A673 (cell line): Measurements from ENCODE around the gene DMC1.

Source experiments
- EZH2 ChIP-seq: fragments of 200-600 bp; sonication (generic); IDR thresholded peaks from 2 replicates; pipeline ENCODE4 v1.6.1; 2017; ENCODE audit warnings: borderline replicate concordance, low read depth, mild to moderate bottlenecking, mixed read lengths, antibody characterized with exemption, low read length; ENCODE audit not compliant: poor library complexity, severe bottlenecking
- TF ChIP-seq, protein P1 (sequence below): fragments of 300-800, 200-600 bp; sonication (generic); conservative IDR thresholded peaks from 2 replicates; pipeline ENCODE4 v1.5.1; 2017; ENCODE audit warnings: low read depth, mild to moderate bottlenecking, antibody characterized with exemption, low read length, moderate library complexity, mixed read lengths

DNA sequence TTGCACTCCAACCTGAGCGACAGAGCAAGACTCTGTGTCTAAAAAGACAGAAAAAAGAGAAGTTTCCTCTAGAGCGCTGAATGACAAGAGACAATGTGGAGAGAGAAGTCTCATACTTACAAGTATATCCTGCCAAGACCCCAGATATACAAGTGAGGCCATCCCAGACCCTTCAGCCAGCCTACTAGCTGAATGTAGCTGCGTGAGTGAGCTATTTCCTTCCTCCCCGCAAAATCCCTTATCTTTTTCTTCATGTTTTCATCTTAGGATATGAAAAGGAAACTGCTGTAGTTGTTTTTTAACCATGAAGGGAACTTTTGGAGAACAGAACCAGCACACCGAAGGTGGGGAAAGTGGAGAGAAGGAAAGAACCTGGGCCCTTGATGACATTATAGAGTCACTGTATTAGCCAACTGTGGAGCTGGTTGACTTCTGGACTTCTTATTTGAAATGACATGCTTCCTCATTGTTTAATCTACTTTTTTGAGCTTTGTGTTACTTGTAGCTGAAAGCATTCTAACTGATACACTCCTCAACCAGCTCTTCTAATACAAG is 59.5 kb downstream of the DMC1 start:
- TF ChIP-seq, protein P1, sequence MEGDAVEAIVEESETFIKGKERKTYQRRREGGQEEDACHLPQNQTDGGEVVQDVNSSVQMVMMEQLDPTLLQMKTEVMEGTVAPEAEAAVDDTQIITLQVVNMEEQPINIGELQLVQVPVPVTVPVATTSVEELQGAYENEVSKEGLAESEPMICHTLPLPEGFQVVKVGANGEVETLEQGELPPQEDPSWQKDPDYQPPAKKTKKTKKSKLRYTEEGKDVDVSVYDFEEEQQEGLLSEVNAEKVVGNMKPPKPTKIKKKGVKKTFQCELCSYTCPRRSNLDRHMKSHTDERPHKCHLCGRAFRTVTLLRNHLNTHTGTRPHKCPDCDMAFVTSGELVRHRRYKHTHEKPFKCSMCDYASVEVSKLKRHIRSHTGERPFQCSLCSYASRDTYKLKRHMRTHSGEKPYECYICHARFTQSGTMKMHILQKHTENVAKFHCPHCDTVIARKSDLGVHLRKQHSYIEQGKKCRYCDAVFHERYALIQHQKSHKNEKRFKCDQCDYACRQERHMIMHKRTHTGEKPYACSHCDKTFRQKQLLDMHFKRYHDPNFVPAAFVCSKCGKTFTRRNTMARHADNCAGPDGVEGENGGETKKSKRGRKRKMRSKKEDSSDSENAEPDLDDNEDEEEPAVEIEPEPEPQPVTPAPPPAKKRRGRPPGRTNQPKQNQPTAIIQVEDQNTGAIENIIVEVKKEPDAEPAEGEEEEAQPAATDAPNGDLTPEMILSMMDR: no peak
- TF ChIP-seq EZH2: no peak
